DMS153 (cell line): ENCODE data around the gene FXYD4.

ENCODE experiments used
- DNase-seq: peaks from one replicate; lab custom pipeline; 2025; lab: John Stamatoyannopoulos, UW

FXYD4 gene

GRCh38 chr10:43344051-43344450 is 27.4 kb upstream of the FXYD4 start:
- no peak for DNase-seq

- DNase-seq: no peak
Measured at GRCh38 chr10:43347997-43348396, 23.4 kb upstream of the FXYD4 start.

- DNase-seq: peak; percentile 72
Measured at GRCh38 chr10:43348511-43349312, 22.7 kb upstream of the FXYD4 start.

GRCh38 chr10:43350156-43350555 is 21.3 kb upstream of the FXYD4 start:
- no peak for DNase-seq

- no peak for DNase-seq
Measured at GRCh38 chr10:43350686-43351085, 20.8 kb upstream of the FXYD4 start.

GRCh38 chr10:43351301-43351700 is 20.1 kb upstream of the FXYD4 start:
- DNase-seq: no peak

- DNase-seq: no peak
Measured at GRCh38 chr10:43352951-43353350, 18.5 kb upstream of the FXYD4 start.

GRCh38 chr10:43353495-43354329 is 17.7 kb upstream of the FXYD4 start:
- no peak for DNase-seq

- DNase-seq: no peak
Measured at GRCh38 chr10:43354330-43354635, 17.2 kb upstream of the FXYD4 start.

GRCh38 chr10:43354879-43355380 is 16.5 kb upstream of the FXYD4 start:
- DNase-seq: no peak

- no peak for DNase-seq
Measured at GRCh38 chr10:43355749-43356371, 15.6 kb upstream of the FXYD4 start.

- no peak for DNase-seq
Measured at GRCh38 chr10:43360086-43360485, 11.3 kb upstream of the FXYD4 start.

GRCh38 chr10:43361547-43362190 is 9.8 kb upstream of the FXYD4 start:
- DNase-seq: no peak

- peak; percentile 96 for DNase-seq
Measured at GRCh38 chr10:43362191-43362839, 9.1 kb upstream of the FXYD4 start.

GRCh38 chr10:43365001-43365400 is 6.4 kb upstream of the FXYD4 start:
- DNase-seq: no peak

- DNase-seq: no peak
Measured at GRCh38 chr10:43369921-43370320, 1.5 kb upstream of the FXYD4 start.

- no peak for DNase-seq
Measured at GRCh38 chr10:43370671-43371215, 693 bp upstream of the FXYD4 start.

- DNase-seq: no peak
Measured at GRCh38 chr10:43372765-43373361, 1.4 kb downstream of the FXYD4 start.

GRCh38 chr10:43373461-43373860 is 2.0 kb downstream of the FXYD4 start:
- no peak for DNase-seq

GRCh38 chr10:43374194-43374593 is 2.8 kb downstream of the FXYD4 start:
- no peak for DNase-seq

GRCh38 chr10:43375401-43376020 is 4.1 kb downstream of the FXYD4 start:
- no peak for DNase-seq
